OCI-LY7 (cell line): ENCODE measurements around the gene MAP4K2. TPM values are rescaled to one million over a fixed set of nuclear protein-coding genes. Genes with fewer than 3 reads are reported as not detected.

Experiments
- BruUV-seq: library from RNA; stranded (reverse); fragments of 400-500 nt; replicated peaks from 2 replicates; lab custom pipeline; 2021; lab: Mats Ljungman, UMichigan
- CTCF ChIA-PET: fragments of 300-600 bp; sonication (Branson Sonifier 250); formaldehyde crosslinking; loops from one replicate; lab custom pipeline; 2022; ENCODE audit warnings: antibody characterized with exemption; ENCODE audit not compliant: unreplicated experiment; lab: Charles Lee
- POLR2A ChIA-PET: fragments of 300-600 bp; sonication (Branson Sonifier 250); formaldehyde crosslinking; loops from one replicate; lab custom pipeline; 2022; ENCODE audit warnings: antibody characterized with exemption; lab: Charles Lee
- DNase-seq: peaks from one replicate; pipeline ENCODE4 v3.0.0-alpha.2; 2015; ENCODE audit warnings: low spot score
- H2AFZ ChIP-seq: fragments of 200-600 bp; sonication (generic), shearing (Covaris generic); 2 replicates; pipeline ENCODE4 v1.6.1; 2014; ENCODE audit warnings: mild to moderate bottlenecking, antibody characterized with exemption, low read length, moderate library complexity
- H3K27ac ChIP-seq: fragments of 200-600 bp; sonication (generic); 2 replicates; pipeline ENCODE4 v1.5.1; 2014; ENCODE audit warnings: mixed run types, low read depth, mild to moderate bottlenecking, moderate library complexity, low read length, inconsistent platforms; ENCODE audit not compliant: poor library complexity, severe bottlenecking
- H3K36me3 ChIP-seq: fragments of 200-600 bp; sonication (generic); 2 replicates; pipeline ENCODE4 v1.6.1; 2014; ENCODE audit warnings: mild to moderate bottlenecking, antibody characterized with exemption, low read length, moderate library complexity, mixed read lengths; ENCODE audit not compliant: insufficient read depth
- H3K4me1 ChIP-seq: fragments of 200-600 bp; sonication (generic); 2 replicates; pipeline ENCODE4 v1.5.1; 2014; ENCODE audit warnings: mild to moderate bottlenecking, low read length; ENCODE audit not compliant: insufficient read depth, poor library complexity, severe bottlenecking
- H3K4me2 ChIP-seq: fragments of 200-600 bp; sonication (generic); 2 replicates; pipeline ENCODE4 v1.6.1; 2014; ENCODE audit warnings: mild to moderate bottlenecking, low read length
- H3K4me3 ChIP-seq: fragments of 200-600 bp; sonication (generic); 2 replicates; pipeline ENCODE4 v1.5.1; 2014; ENCODE audit warnings: mild to moderate bottlenecking, low read depth, low read length; ENCODE audit not compliant: poor library complexity, severe bottlenecking
- H3K79me2 ChIP-seq: fragments of 200-600 bp; sonication (generic); 2 replicates; pipeline ENCODE4 v1.6.1; 2016; ENCODE audit warnings: low read depth, mild to moderate bottlenecking, low read length, moderate library complexity, mixed read lengths; ENCODE audit not compliant: insufficient read depth
- H3K9me2 ChIP-seq: fragments of 200-600 bp; sonication (generic); 2 replicates; pipeline ENCODE4 v1.6.1; 2016; ENCODE audit warnings: mild to moderate bottlenecking, low read length, mixed read lengths; ENCODE audit not compliant: insufficient read depth
- H3K9me3 ChIP-seq: fragments of 200-600 bp; sonication (generic); 2 replicates; pipeline ENCODE4 v1.6.1; 2014; ENCODE audit warnings: mild to moderate bottlenecking, mixed run types, low read length, mixed read lengths
- H4K20me1 ChIP-seq: fragments of 200-600 bp; sonication (generic); 2 replicates; pipeline ENCODE4 v1.6.1; 2014; ENCODE audit warnings: mild to moderate bottlenecking, antibody characterized with exemption, low read length, moderate library complexity, mixed read lengths; ENCODE audit not compliant: insufficient read depth
- CTCF ChIP-seq: fragments of 200-600 bp; sonication (generic); conservative IDR thresholded peaks from 2 replicates; pipeline ENCODE4 v1.5.1; 2014; ENCODE audit warnings: mild to moderate bottlenecking, antibody characterized with exemption, low read length, moderate library complexity, mixed read lengths
- EZH2phosphoT487 ChIP-seq: fragments of 200-600 bp; sonication (generic); IDR thresholded peaks from 2 replicates; pipeline ENCODE4 v1.6.1; 2018; ENCODE audit warnings: low read depth, borderline replicate concordance, mild to moderate bottlenecking, mixed run types, antibody characterized with exemption, low read length, moderate library complexity, mixed read lengths
- intact Hi-C: fragments of 100-400 bp; cut with micrococcal nuclease; formaldehyde crosslinking; loops from one replicate; pipeline ENCODE4 v1.10.0; 2022; ENCODE audit not compliant: unreplicated experiment
- total RNA-seq, 2 experiments: library from RNA; depleted of rRNA in 1 of 2; stranded (reverse); fragments of >200 nt in 1 of 2; shearing (Covaris generic) in 1 of 2; gene quantifications; 2 replicates each; pipeline ENCODE4 v1.2.3, GENCODE V29; 2014 to 2022

MAP4K2 gene
- total RNA-seq, 2 experiments from 2014 or later: 110 to 115 TPM

- no peak overlapping the region for H3K4me3 ChIP-seq
- no peak overlapping the region for H3K4me2 ChIP-seq
- H3K4me1 ChIP-seq: peaks cover 20% of the 10 kb centered on the region
- H2AFZ ChIP-seq: no peak overlapping the region
- H3K27ac ChIP-seq: no peak overlapping the region
- no peak for DNase-seq
- no peaks in the 10 kb centered on the region for H3K79me2 ChIP-seq
- ChIA-PET CTCF (no interaction called here), POLR2A (no interaction called here)
- intact Hi-C loops: loop anchor here (10.0 kb wide), 2 partner anchors 243 to 473 kb away; partner anchors contain the start of genes CDC42EP2, CDCA5 and ZFPL1
- TF ChIP-seq EZH2phosphoT487 (no peak), CTCF (no peak)
- H4K20me1 ChIP-seq: no peaks in the 10 kb centered on the region
- H3K36me3 ChIP-seq: no peaks in the 10 kb centered on the region
- H3K9me2 ChIP-seq: no peaks in the 10 kb centered on the region
- no TSS peak for BruUV-seq
- H3K9me3 ChIP-seq: no peaks in the 10 kb centered on the region
Measured at GRCh38 chr11:64841592-64842365, 38.8 kb upstream of the MAP4K2 start.

GRCh38 chr11:64839887-64840782, 37.1 kb upstream of the MAP4K2 start:
- DNase-seq: no peak
- no peak overlapping the region for H2AFZ ChIP-seq
- intact Hi-C loops: loop anchor here (10.0 kb wide), 2 partner anchors 245 to 475 kb away; partner anchors contain the start of genes CDC42EP2, CDCA5 and ZFPL1
- no peaks in the 10 kb centered on the region for H3K9me2 ChIP-seq
- H4K20me1 ChIP-seq: no peaks in the 10 kb centered on the region
- BruUV-seq: no TSS peak
- peaks cover 15% of the 10 kb centered on the region for H3K4me1 ChIP-seq
- H3K4me2 ChIP-seq: no peak overlapping the region
- no peaks in the 10 kb centered on the region for H3K79me2 ChIP-seq
- no peak overlapping the region for H3K27ac ChIP-seq
- TF ChIP-seq CTCF (no peak), EZH2phosphoT487 (no peak)
- no peaks in the 10 kb centered on the region for H3K36me3 ChIP-seq
- CTCF ChIA-PET: interaction anchor here (0.6 kb wide), 1 partner anchor 599 kb away, joined by 4 read pairs; the partner anchor contains the start of gene FKBP2
- no peak overlapping the region for H3K4me3 ChIP-seq
- H3K9me3 ChIP-seq: no peaks in the 10 kb centered on the region
- POLR2A ChIA-PET: no interaction called here
